ENCODE measurements around the gene RAD51B.

DNA sequence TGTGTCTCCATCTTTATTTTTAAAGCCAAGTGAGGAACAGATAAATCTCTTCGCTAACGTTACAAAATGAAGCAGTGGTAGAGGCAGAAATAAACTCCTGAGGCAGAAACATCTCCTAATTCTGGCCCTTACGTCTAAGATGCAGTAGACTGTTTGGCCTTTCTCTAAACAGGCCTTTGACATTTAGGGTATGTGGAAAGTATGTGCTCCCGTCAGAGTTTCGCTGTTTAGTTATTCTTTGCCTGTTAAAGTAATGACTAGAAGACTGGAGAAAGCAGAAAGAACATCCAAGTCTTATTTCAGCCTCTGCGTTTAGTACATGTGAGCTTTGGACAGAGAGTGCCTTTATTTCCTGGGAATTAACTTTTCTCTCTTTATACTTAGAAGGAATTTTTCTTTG is 216.6 kb downstream of the RAD51B start:
- no peak for TF ChIP-seq POLR2A (IDR thresholded peaks at IDR 0.05)
- TF ChIP-seq, protein P1, sequence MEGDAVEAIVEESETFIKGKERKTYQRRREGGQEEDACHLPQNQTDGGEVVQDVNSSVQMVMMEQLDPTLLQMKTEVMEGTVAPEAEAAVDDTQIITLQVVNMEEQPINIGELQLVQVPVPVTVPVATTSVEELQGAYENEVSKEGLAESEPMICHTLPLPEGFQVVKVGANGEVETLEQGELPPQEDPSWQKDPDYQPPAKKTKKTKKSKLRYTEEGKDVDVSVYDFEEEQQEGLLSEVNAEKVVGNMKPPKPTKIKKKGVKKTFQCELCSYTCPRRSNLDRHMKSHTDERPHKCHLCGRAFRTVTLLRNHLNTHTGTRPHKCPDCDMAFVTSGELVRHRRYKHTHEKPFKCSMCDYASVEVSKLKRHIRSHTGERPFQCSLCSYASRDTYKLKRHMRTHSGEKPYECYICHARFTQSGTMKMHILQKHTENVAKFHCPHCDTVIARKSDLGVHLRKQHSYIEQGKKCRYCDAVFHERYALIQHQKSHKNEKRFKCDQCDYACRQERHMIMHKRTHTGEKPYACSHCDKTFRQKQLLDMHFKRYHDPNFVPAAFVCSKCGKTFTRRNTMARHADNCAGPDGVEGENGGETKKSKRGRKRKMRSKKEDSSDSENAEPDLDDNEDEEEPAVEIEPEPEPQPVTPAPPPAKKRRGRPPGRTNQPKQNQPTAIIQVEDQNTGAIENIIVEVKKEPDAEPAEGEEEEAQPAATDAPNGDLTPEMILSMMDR (IDR thresholded peaks at IDR 0.05), result no peak
